ENCODE results near the gene DRICH1. TPM values are rescaled to one million over a fixed set of nuclear protein-coding genes. Genes with fewer than 3 reads are reported as not detected.
"Not testable (repeated sequence)": the region's sequence is repeated elsewhere in the genome, so short reads cannot be mapped to it uniquely, and the experiment has no call there.

The DRICH1 gene
- total RNA-seq, 4 donors from 2014 or later: 0.48 to 7.8 (median 0.82) TPM; not detected in 1

DNA sequence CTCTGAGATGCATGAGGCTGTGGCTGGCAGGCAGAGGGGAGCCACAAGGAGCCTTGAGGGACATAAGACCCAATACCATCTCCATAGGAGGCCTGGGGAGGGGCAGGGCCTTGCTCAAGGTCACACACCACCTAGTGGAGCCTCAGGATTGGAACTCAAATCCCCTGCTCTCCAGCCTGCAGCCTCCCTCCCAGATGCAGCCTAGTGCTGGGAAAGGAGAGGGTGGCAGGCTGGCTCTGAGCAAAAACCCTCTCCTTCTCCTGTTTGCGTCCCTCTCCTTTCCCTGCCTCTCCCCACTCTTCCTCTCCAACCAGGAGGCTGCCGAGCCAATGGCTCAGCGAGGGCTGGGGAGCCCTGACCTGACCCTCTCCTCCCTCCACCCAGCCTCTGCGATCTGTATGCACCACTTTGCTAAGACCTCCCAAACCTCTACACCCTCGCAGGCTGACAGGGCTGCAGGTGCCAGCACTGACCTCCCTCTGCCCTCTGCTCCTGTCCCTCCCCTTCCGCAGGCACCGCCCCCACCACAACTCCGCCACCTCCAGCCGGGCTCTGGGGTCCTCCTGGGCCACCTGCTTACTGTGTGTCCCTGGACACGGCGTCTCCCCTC, 66.7 kb downstream of the DRICH1 start:
- peak overlapping the region in 3 of 4 donors; percentile 19 to 44 (median 32) for H3K4me3 ChIP-seq
- H3K4me1 ChIP-seq: peaks cover 2 to 14% (median 14%) of the 10 kb centered on the region in 4 donors
- peaks cover 54% of the 10 kb centered on the region for H3K27me3 ChIP-seq
- intact Hi-C loops (cut with DNase I; ENCODE audit: low total_unique reads) (no loop called here), in situ Hi-C loops (cut with MboI; ENCODE audit: low pct_ligation_motif_present in 1 of 4, low pct_unique_long_range_greater_than_20kb in 1 of 4, low sequenced_read_pairs in 3 of 4) (no loop called here)
- H3K36me3 ChIP-seq: no peaks in the 10 kb centered on the region
- H3K9me3 ChIP-seq: no peaks in the 10 kb centered on the region
- WGBS, 2 donors (ENCODE audit: low coverage in 1 of 2): 19 to 38% methylated on average over 5 to 11 of the region's 11 CpGs
- TF ChIP-seq POLR2A (IDR thresholded peaks at IDR 0.05) (no peak), POLR2AphosphoS5 (IDR thresholded peaks at IDR 0.05) (no peak), EP300 (IDR thresholded peaks at IDR 0.05; ENCODE audit: low read depth) (no peak)
- TF ChIP-seq, protein P1, sequence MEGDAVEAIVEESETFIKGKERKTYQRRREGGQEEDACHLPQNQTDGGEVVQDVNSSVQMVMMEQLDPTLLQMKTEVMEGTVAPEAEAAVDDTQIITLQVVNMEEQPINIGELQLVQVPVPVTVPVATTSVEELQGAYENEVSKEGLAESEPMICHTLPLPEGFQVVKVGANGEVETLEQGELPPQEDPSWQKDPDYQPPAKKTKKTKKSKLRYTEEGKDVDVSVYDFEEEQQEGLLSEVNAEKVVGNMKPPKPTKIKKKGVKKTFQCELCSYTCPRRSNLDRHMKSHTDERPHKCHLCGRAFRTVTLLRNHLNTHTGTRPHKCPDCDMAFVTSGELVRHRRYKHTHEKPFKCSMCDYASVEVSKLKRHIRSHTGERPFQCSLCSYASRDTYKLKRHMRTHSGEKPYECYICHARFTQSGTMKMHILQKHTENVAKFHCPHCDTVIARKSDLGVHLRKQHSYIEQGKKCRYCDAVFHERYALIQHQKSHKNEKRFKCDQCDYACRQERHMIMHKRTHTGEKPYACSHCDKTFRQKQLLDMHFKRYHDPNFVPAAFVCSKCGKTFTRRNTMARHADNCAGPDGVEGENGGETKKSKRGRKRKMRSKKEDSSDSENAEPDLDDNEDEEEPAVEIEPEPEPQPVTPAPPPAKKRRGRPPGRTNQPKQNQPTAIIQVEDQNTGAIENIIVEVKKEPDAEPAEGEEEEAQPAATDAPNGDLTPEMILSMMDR (IDR thresholded peaks at IDR 0.05): no peak
- H3K27ac ChIP-seq: no peak overlapping the region
- peak; percentile 27 for DNase-seq

DNA sequence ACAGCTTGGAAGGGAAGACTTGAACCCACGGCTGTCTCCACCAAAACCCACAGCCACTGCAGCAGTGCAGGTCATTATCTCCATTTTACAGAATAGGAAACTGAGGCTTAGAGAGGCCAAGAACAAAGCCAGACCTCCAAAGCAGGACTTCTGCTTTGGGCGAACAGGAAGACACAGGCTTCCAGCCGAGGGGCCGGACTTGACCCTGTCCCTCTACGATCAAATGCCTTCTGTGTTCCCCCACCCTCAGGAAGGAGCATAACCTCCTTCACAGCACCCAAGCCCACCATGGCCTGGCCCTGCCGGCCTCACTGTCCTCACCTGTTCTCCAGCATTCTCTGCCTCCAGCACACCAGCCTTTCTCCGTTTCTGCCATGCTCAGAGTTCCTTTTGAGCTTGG, 67.8 kb downstream of the DRICH1 start:
- in situ Hi-C loops (cut with MboI; ENCODE audit: low pct_ligation_motif_present in 1 of 4, low pct_unique_long_range_greater_than_20kb in 1 of 4, low sequenced_read_pairs in 3 of 4): no loop called here

DNA sequence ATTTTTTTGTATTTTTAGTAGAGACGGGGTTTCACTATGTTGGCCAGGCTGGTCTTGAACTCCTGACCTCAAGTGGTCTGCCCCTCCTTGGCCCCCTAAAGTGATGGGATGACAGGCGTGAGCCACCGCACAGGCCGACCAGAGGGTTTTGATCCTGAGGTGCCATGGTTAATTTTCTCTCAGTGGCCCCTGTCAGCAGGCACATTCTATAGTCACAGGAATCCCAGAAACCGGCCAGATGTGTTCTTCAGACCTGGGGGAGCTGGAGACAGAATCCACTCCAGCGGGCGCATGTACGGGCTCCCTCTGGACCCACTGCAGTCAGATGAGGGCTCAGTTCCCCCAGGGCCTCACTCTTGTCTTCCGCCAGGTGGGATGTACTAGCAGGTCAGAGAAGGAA, 69.0 kb downstream of the DRICH1 start:
- intact Hi-C loops (cut with DNase I; ENCODE audit: low total_unique reads) (no loop called here), in situ Hi-C loops (cut with MboI; ENCODE audit: low pct_ligation_motif_present in 1 of 4, low pct_unique_long_range_greater_than_20kb in 1 of 4, low sequenced_read_pairs in 3 of 4) (no loop called here)
- Histone ChIP-seq H3K4me1 (peaks cover 2 to 14% (median 14%) of the 10 kb centered on the region in 4 donors), H3K27ac (no peak overlapping the region), H3K27me3 (peaks cover 54% of the 10 kb centered on the region), H3K9me3 (no peaks in the 10 kb centered on the region), H3K36me3 (no peaks in the 10 kb centered on the region), H3K4me3 (no peak overlapping the region)
- TF ChIP-seq EP300 (IDR thresholded peaks at IDR 0.05; ENCODE audit: low read depth): no peak
- no peak for TF ChIP-seq POLR2A (IDR thresholded peaks at IDR 0.05)
- no peak for TF ChIP-seq POLR2AphosphoS5 (IDR thresholded peaks at IDR 0.05)
- TF ChIP-seq, protein P1 (IDR thresholded peaks at IDR 0.05): no peak
- no peak for DNase-seq
- WGBS, 2 donors (ENCODE audit: low coverage in 1 of 2): 79 to 100% methylated on average over 4 to 9 of the region's 9 CpGs

More for the DNA sequence above, 67.8 kb downstream of the DRICH1 start:
- no peak for DNase-seq
- peaks cover 54% of the 10 kb centered on the region for H3K27me3 ChIP-seq
- no peaks in the 10 kb centered on the region for H3K36me3 ChIP-seq
- 89 to 100% methylated on average over 2 to 7 of the region's 7 CpGs for WGBS, 2 donors (ENCODE audit: low coverage in 1 of 2)
- intact Hi-C loops (cut with DNase I; ENCODE audit: low total_unique reads): no loop called here
- TF ChIP-seq POLR2A (IDR thresholded peaks at IDR 0.05) (no peak), POLR2AphosphoS5 (IDR thresholded peaks at IDR 0.05) (no peak), EP300 (IDR thresholded peaks at IDR 0.05; ENCODE audit: low read depth) (no peak)
- TF ChIP-seq, protein P1 (IDR thresholded peaks at IDR 0.05): no peak
- H3K4me1 ChIP-seq: peaks cover 2 to 14% (median 14%) of the 10 kb centered on the region in 4 donors
- H3K9me3 ChIP-seq: no peaks in the 10 kb centered on the region
- H3K4me3 ChIP-seq: no peak overlapping the region
- H3K27ac ChIP-seq: no peak overlapping the region

DNA sequence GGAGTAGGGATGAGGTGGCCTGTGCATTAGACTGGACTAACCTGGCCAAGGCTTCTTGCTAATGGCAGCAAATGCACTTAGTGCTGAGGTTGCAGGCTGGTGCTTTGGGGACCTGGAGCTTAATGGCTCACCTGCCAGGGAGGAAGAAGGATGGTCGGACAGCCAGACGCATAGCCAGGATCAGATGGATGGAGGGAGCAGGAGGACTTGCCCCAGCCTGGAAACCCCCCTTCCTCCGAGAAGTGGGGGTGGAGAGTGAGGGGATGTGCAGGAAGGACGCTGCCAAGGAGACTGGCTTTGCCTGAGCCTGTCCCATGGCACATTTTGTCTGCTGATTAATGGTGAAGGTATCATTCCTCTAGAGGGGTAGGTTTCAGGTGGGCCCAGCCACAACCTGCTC, 69.9 kb downstream of the DRICH1 start:
- intact Hi-C loops (cut with DNase I; ENCODE audit: low total_unique reads): no loop called here
- TF ChIP-seq POLR2AphosphoS5 (IDR thresholded peaks at IDR 0.05) (no peak), POLR2A (IDR thresholded peaks at IDR 0.05) (no peak), EP300 (IDR thresholded peaks at IDR 0.05; ENCODE audit: low read depth) (no peak)
- TF ChIP-seq, protein P1 (IDR thresholded peaks at IDR 0.05): no peak
- 81 to 86% methylated on average over 2 to 4 of the region's 4 CpGs for WGBS, 2 donors (ENCODE audit: low coverage in 1 of 2)
- Histone ChIP-seq H3K9me3 (no peaks in the 10 kb centered on the region), H3K36me3 (no peaks in the 10 kb centered on the region), H3K27me3 (peaks cover 46% of the 10 kb centered on the region), H3K27ac (no peak overlapping the region), H3K4me3 (no peak overlapping the region), H3K4me1 (peaks cover 2 to 14% (median 14%) of the 10 kb centered on the region in 4 donors)
- in situ Hi-C loops (cut with MboI; ENCODE audit: low pct_ligation_motif_present in 1 of 4, low pct_unique_long_range_greater_than_20kb in 1 of 4, low sequenced_read_pairs in 3 of 4): no loop called here
- no peak for DNase-seq

DNA sequence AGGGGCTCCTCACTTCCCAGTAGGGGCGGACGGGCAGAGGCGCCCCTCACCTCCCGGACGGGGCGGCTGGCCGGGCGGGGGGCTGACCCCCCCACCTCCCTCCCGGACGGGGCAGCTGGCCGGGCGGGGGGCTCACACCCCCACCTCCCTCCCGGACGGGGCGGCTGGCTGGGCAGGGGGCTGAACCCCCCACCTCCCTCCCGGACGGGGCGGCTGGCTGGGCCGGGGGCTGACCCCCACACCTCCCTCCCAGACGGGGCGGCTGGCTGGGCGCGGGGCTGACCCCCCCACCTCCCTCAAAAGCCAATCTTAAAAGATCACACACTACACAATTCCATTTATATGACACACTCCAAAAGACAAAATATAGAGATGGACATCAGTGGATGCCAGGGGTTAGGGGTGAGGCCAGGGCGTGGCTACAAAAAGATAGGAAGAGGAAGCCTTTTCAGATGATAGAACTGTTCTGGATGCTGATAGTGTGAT, 71.1 kb downstream of the DRICH1 start:
- H3K9me3 ChIP-seq; H3K4me1 ChIP-seq; intact Hi-C loops (cut with DNase I; ENCODE audit: low total_unique reads); H3K27ac ChIP-seq; H3K36me3 ChIP-seq; H3K4me3 ChIP-seq; in situ Hi-C loops (cut with MboI; ENCODE audit: low pct_ligation_motif_present in 1 of 4, low pct_unique_long_range_greater_than_20kb in 1 of 4, low sequenced_read_pairs in 3 of 4); DNase-seq: not testable (repeated sequence)
- WGBS, 2 donors (ENCODE audit: low coverage in 1 of 2): 80 to 96% methylated on average over 1 to 3 of the region's 24 CpGs
- H3K27me3 ChIP-seq: peaks cover 35% of the 10 kb centered on the region

DNA sequence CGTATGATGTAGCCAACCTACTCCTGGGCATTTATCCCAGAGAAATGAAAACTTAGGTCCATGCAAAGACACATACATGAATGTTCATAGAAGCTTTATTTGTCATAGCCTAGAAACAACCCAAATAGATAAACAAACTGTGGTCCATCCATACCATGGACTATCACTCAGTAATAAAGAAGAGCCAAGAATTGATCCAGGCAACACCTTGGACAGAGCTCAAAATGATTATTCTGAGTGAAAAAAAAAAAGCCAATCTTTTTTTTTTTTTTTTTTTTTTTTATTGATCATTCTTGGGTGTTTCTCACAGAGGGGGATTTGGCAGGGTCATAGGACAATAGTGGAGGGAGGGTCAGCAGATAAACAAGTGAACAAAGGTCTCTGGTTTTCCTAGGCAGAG, 71.9 kb downstream of the DRICH1 start:
- H3K4me1 ChIP-seq; in situ Hi-C loops (cut with MboI; ENCODE audit: low pct_ligation_motif_present in 1 of 4, low pct_unique_long_range_greater_than_20kb in 1 of 4, low sequenced_read_pairs in 3 of 4); H3K4me3 ChIP-seq; intact Hi-C loops (cut with DNase I; ENCODE audit: low total_unique reads); H3K27ac ChIP-seq; H3K9me3 ChIP-seq; DNase-seq; H3K36me3 ChIP-seq: not testable (repeated sequence)
- 53% methylated on average over 1 of the region's 1 CpG; no CpG with 5 or more reads in 1 of the 2 donors for WGBS, 2 donors (ENCODE audit: low coverage in 1 of 2)
- H3K27me3 ChIP-seq: peaks cover 32% of the 10 kb centered on the region
